Stimulated activated CD4-positive, alpha-beta T cell treated with anti-CD3 and anti-CD28 coated beads, TNF-alpha, amount 100 ng/mL, for 4 hours (primary cell): ENCODE results near the gene CDK15.
"Not testable (repeated sequence)": the region's sequence is repeated elsewhere in the genome, so short reads cannot be mapped to it uniquely, and the experiment has no call there.

Source experiments
- DNase-seq, 3 experiments: peaks; one replicate each; pipeline ENCODE4 v3.0.0-alpha.2; 2020; ENCODE audit warnings: low read depth in 3 of 3

The CDK15 gene

DNA sequence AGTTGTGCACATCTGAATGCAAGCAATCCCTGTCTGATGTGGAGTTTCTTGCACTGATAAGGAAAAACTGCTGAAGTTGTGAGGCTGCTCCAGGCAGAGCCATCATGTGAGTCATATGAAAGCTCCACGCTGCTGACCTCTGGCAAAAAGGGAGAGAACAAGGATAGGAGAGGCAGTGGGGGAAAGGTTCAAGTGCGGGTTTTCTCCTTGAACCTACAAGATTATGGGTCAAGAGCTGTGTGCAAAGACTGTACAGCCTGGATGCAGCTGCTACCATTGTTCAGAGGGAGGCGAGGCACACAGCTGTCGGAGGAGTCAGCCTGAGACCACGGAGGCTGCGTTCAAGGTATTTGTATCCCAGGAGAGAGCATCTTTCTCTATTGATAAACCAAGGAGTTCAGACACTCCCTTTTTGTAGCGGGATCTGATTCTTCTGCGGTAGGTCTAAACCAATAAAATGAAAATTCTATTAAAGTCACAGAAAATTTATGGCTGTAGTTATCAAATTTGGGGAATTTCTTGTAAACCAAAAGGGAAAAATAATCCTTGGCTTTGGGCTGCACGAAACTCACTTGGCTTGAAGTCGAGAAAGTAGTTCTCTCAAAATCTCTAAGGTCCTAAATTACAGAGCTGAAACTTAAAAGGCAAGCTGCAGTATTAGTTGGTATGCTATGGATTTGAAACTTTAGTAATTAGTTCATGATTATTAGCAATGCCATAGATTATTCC is at the start of gene CDK15:
Gene CDK15, plus strand, starts transcription at position 96 of the 729 bp plus-strand sequence. Its CDS starts 128 bp downstream, at position 224.
- DNase-seq: no peak

DNA sequence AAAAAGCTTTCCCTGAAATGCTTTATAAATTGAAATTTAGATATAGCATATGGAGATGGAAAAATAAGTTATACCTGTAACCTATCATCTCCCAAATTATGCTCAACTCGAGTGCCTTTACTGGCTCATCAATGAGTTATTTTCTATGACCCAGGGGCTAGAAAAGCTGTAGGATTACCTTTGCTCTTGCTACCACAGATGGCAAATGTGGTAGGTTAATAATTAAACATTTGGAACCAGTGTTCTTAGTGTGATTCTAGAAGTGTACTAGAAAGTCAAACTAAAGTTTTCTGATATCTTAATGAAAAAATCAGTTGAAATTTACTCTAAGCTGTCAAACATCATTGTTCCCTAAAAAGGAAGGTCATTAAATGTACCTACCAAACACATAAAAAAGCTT is 48.1 kb upstream of the CDK15 start:
- DNase-seq: no peak

DNA sequence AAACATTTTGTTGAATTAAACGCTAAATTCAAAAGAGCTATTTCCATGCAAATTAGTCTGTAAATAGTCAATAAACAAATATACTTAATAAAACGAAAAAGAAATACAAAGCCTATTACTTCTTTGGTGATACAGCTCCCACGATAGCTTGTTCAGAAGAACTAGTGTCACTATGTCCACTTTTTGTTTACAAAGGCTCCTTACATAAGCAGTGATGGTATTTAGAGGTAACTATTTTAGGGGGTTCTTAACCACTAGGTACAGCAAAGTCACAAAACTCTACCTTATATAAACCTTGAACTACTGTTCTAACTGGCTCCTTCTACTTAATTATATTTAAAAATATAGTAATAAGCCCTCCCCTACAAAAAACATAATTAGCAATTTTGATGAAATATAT is 47.5 kb upstream of the CDK15 start:
- no peak for DNase-seq

DNA sequence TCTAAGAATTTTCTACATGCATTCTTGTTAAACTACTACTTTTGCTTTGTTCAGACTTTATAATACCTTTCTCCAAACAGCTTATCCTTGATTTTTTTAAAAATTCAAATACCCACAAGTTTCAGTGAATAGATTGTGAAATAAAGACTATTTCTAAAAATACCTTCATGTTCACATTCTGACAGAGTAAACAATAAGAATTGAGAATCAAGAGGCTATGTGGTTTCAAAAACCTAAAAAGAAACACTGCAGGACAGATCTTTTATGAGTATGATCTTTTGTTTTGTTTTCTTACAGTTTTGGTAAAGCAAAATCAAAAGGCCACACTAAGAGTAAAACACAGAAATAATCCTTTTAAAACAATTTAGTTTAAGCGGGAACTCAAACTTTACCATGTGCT is 46.8 kb upstream of the CDK15 start:
- DNase-seq: no peak

DNA sequence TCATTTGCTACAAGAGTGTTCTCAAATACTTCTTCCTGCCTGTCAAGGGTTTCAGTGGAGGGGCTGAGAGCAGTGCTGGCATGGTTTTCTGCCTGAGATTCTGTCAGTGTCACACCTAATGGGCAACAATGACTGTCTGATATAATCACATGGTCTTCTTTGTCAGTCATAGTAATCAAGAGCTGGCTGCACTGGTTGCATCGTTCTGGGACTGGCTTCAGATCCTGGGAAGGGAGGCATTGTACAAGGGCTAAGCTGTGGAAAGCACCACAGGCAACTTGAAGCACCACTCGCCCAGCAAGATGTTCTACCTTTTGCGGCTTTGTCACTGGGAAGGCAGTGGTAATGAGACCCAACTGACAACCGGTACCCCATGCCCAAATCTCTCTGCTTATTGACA is 45.2 kb upstream of the CDK15 start:
- DNase-seq: no peak

DNA sequence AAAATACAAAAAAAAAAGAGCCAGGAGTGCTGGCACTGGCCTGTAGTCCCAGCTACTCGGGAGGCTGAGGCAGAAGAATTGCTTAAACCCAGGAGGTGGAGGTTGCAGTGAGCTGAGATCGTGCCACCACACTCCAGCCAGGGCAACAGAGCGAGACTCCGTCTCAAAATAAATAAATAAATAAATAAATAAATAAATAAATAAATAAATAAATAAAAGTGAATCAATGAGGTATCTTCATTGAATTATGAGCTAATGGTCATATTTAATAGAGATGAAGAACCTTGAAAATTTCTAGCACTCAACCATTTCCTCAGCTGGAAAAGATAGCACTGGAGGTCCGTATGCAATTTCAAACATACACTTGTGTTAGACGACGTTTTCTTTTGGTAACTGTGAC is 41.9 kb upstream of the CDK15 start:
- DNase-seq: not testable (repeated sequence)

DNA sequence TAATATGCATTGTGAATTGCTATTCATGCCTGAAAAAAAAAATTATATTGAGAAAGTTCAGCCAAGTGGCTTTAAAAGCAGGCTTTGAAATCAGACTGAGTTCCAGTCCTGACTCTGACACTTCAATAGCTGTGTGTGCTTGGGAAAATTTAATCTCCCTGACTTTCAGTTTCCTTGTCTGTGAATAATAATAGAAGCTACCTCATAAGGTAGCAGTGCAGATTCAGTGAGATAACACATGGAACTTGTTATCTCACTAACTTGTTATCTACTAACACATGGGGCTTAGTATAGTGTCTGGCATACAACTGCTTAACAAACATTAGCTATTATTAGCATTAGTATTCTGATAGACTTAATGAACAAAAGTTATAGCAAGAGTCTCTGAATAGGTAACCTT is 40.5 kb upstream of the CDK15 start:
- no peak for DNase-seq

DNA sequence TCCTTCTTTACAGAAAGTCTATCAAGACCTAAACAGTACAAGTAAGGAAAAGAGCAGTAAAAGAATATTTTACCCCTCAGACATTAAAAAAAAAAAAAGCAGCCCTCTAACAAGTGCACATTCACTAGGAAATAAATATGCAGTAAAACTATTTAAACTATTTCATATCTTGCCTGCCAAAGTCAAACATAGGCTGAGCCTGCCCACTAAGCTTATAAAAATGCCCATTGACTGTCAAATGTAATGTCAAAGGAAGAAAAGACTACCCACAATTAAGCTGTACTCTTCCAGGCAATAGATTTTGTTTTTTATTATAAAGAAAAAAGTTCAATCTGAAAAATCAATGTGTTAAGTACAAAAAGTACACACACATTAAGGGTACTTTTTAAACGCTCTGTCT is 37.4 kb upstream of the CDK15 start:
- no peak for DNase-seq

DNA sequence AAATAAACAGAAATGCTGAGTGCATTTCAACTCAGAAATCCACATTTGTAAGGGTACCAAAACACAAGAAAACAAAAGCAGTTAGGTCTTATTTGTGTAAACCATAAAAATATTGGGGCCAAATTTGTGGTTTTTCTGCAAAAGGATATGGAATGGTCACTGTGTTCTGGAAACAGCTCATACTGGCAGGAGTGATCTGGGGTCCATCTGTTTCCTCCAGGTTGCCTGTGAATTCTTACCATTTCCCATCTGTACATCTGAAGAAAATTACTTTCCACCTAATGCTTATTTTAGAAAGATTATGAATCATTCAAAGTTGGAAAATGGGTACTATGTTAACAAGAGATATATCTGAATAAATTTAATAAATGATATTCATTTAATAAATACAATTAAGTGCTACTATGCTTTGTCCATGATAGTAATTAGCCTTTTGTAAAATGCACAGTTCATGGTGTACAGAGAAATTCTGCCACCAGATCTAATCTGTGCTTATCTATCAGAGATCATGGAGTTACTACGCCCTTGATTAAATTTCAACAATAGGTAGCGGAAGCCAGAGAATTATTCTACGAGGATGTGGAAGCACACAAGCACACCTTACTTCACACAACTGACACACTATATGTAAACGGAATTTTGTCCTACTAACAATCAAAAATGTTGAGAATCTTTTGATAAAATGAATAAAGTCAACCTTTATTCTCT is 36.5 kb upstream of the CDK15 start:
- DNase-seq: no peak

DNA sequence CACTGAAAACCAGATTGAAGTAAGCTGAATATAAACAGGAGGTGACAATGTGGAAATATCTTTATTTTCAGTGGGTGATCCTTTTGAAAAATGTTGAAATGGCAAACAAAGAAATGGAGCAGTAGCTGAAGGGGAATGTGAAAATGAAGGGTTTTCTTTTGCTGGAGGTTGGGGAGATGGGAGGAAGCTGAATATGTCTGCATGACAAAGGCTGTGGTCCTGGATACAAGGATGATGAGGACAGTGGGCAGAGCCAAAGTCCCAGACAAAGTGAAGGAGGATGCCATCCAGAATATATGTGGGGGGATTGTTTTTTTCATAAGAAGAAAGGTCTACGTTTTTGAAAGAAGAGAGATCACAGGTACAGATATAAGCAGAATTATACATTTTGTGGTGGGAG is 32.3 kb upstream of the CDK15 start:
- no peak for DNase-seq

DNA sequence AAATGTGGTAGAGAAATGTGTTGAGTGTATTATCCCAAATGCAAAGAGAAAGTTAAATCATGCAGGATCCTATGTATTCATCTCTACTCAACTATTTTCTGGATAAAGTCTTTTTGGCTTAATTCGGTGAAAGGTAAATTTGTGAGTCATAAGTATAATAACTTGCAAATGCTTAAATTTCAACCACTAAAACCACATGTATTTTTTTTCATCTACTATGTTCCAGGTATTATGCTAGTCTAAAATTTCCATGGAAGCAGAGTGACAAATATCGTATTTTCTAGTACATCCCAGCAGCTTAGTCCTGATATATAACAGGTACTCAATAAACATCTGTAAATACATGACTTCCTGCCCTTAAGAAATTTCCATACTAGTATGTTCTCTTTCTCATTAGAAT is 31.8 kb upstream of the CDK15 start:
- DNase-seq: no peak

DNA sequence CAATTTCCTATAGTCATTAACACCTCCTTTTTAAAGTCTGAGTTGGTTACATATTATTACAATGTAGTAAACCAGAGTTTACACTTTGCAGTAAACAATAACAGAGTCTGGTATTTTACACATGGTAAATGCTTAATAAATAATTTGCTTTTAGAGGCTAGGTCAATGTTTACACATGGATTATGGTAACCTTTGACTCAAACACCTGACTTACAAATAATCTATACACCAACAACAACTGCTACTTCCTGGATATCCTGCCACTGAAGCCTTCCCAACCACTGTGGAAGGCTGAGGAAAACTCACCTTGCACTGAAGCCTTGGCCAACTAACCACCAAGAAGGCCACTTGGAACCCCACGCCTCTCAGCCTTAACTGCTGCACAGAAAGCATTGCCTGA is 31.0 kb upstream of the CDK15 start:
- no peak for DNase-seq

DNA sequence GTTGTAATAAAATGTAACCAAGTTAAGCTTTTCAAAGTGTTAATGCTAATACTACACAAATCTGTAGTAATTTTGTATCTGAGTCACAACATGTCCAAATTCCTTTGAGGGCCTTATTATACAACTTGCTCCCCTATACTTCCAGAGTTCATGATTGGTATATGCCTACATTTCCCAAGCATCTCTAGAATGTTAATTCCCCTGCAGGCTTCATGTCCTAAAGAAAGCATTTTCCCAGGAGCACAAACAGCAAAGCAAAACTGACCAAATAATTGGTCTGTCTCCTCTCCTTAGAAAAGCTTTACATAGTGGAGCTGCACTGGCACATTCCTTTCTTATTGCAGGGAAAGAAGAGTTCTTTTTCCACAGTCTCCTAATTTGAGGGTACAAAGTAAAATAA is 29.3 kb upstream of the CDK15 start:
- DNase-seq: no peak

DNA sequence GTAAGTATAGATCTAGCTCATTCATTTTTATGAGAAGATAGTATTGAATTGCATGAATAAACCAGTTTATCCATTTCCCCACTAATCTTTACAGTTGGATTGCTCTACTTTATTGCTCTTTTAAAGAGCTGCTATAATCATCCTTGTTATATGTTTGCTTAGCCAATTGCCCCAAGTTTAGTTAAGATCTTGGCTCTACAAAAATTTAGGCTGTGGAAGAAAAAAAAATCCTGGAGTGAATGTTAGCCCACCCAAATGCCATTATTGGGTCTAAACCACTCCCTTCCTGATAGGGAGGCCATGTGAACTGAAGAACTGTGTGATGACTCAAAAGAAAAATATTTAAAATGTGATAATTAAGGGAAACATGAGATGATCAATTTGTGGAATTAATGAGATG is 28.5 kb upstream of the CDK15 start:
- no peak for DNase-seq

DNA sequence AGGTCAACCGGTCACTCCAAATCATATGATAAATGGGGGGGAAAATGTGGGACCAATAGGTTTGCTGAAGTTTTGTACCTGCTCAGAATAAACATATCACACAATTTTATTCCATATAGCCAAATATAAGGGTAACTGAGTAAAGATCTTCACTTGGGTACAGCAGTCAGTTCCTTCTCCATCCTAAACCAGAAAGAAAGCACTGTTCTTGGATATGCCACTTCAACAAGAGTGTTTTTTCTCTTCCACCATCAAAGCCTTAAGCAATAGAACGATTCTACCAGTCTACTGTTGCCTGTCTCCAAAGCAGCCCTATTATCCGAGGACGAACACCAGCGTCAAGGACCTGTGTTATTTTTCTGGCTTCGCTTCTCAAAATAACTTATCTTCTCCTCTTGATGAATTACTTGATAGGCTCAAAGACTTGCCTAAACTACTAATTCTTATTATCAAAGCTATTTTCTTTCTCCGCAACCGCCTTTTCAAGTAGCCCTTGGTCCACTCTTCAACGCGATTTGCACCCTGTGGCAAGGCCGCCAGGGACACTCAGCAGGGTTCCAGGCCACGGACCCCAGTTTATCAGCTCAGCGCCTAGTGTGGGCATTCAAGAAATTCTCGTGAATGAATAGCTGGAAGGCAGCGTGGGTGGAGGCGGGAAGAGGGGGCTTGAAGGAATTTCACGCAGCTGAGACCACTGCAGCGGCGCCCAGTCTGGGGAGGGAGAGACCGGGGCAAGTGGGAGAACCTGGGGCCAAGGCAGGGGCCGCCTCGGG is 26.2 kb upstream of the CDK15 start:
- no peak for DNase-seq

DNA sequence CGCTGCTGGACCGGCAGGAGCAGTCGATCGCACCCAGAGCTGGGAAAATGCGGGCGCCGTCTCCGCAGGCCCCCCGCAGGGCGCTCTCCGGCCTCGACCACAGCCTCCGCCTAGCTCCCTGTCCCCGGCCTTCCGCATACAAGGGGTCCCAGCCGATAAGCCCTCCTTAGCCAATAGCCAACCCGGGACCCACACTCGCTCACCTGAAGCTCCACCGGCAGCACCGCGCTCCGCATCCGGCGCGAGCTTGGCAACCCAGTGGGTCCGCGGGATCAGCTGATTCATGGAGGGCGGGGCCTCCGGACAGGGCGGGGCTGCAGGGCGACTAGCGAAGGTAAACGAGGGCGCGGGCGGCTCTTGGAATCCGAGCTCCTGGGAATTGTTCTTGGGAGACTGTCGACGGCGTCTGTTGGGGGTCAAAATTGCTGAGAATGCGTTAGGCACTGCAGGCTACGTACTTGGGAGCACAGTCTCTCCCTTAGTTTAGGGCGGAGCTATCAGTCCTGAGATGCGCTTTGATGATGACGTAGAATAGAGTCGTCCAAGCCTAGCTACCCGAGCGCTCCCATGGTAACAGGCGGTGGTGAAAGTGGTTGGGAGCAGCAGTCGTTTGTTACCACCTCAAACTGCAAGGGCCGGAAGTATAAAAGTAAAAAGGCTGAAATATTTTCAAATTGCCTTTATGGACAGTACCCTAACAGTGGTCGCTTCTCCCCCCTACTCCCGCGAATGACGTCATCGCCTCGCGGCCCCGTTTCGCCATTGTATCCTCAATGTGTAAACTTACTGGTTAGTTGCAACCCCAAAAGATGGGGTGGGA is 25.5 kb upstream of the CDK15 start, which contains the start of gene ALS2:
Gene ALS2, minus strand, starts transcription at position 260 of the 820 bp plus-strand sequence. CDS start 12,048 bp downstream, outside the sequence.
- peak; percentile 85 to 93 (median 89) for DNase-seq

DNA sequence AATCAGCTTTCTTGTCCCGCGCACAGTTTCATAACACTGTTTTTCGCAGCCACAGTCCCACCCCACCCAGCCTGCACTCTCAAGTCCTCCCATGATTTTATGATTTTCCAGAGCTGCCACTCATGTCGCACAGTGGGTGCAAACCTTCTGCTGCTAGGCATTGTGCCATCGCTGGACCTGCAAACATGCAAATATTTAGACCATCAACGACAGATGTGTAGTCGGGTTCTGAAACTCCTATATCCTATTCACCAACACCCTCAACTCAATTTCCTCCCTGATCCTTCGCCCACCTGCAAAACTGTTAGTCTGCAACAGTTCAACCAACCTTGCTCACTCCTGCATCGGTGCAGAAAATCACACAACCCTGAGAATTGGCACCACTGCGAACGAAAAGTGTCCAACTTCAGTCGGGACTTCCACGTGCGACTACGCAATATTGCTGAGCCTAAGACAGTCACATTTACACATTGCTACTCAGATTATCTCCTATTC is 24.7 kb upstream of the CDK15 start:
- DNase-seq: no peak

DNA sequence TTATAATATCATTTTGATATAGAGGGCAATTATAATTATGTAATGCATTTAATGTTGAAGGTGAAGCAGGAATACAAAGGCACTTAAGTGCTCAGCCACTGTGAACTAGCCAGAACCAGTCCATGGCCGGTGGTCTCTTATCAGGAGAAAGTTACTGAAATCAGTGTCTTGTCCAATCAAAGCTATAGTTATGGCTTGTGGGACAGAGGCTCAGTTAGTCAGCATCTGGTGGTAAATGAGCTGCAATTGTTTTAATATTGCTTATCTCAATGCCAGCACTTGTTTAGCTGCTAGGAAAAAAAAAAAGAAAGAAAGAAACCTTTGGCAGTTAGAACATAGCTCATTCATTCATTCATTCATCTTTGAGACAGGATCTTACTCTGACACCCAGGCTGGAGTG is 21.8 kb upstream of the CDK15 start:
- no peak for DNase-seq

DNA sequence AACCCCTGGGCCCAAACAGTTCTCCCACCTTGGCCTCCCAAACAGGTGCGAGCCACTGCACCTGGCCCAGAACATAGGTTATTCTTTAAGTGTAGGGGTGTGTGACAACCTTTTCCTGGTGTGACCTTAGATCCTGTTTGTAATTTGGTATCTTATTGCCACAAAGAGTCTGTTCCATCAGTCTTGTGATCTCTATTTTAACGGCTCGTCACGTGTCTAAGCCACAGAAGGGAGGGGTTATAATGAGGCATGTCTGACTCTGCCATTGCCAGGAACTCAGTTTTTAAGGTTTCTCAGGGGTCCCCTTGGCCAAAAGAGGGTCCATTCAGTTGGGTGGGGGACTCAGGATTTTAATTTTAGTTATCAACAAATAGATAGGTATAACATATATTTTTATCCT is 21.2 kb upstream of the CDK15 start:
- DNase-seq: no peak

DNA sequence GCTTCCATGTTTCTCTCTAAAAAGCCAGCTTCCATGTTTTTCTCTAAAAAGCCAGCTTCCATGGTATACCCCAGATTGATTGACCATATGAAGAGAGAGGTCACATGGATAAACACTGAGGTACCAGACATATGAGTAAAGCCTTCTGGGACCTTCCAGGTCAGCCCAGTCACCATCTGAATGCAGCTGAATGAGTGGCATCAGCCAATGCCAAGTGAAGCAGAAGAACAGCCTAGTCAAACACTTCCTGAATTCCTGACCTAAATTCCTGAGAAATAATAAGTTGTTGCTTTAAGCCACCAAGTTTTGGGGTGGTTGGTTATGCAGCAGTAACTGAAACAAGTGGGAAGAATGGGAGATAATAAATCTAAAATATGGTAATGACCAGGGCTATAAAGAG is 19.9 kb upstream of the CDK15 start:
- DNase-seq: no peak

DNA sequence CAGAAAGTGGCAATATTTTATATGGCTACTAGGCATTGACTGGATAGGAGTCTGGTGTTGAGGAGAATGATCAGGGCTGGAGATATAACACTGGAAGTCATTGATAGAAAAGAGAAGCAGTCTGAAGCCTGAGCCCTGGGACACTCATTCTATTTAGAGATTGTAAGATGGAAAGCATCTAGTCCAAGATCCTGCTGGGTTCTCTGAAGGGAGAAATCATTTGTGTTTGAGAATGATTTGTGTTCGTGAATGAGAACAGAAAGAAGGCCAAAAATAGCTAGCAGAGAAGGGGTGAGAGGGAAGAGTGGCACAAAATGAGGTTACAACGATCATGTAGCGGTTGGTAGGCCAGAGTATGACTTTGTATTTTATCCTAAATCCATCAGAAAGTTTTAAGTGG is 18.0 kb upstream of the CDK15 start:
- DNase-seq: no peak

DNA sequence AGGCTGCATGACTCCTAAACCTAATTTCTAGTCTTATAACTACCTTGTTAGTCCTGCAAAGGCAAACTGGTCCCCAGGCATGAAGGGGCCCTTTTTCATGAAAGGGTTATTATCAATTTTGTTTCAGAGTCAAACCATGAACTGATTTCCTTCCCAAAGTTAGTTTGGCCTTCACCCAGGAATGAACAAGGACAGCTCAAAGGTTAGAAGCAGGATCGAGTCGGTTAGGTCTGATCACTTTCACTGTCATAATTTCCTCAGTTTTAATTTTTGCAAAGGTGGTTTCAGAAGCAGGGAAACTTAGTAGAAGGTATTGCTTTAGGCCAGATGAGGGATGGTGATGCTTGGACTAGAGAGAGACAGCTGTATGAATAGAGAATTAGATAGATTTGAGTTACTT is 16.9 kb upstream of the CDK15 start:
- DNase-seq: no peak
